ENCODE results near the gene TRABD2A. TPM values are rescaled to one million over a fixed set of nuclear protein-coding genes. Genes with fewer than 3 reads are reported as not detected.
"Not testable (repeated sequence)": the region's sequence is repeated elsewhere in the genome, so short reads cannot be mapped to it uniquely, and the experiment has no call there.

Gene TRABD2A
- total RNA-seq, 2 donors from 2014 or later, result 4.8 to 7.7 TPM

GRCh38 chr2:84876369-84876768, 4.5 kb downstream of the TRABD2A start:
- Histone ChIP-seq H3K9me3 (ENCODE audit: control insufficient read depth, low read length) (no peaks in the 10 kb centered on the region), H3K9ac (ENCODE audit: extremely low read depth, low read length, poor library complexity, severe bottlenecking) (no peak overlapping the region), H3K27ac (ENCODE audit: low read depth, low read length) (no peak overlapping the region), H3K36me3 (ENCODE audit: control insufficient read depth, insufficient read depth, low read length) (no peaks in the 10 kb centered on the region), H3K4me3 (ENCODE audit: low read length) (no peak overlapping the region), H3K4me1 (ENCODE audit: control insufficient read depth, insufficient read depth, low read length) (no peaks in the 10 kb centered on the region), H3K27me3 (ENCODE audit: control insufficient read depth, insufficient read depth, low read length, poor library complexity, severe bottlenecking) (peaks cover 55% of the 10 kb centered on the region)
- peaks cover 66% of the 10 kb centered on the region for H3K27me3 Mint-ChIP-seq (ENCODE audit: insufficient read depth)
- no peak overlapping the region for H3K27ac Mint-ChIP-seq
- H3K4me1 Mint-ChIP-seq, result peaks cover 7% of the 10 kb centered on the region
- no peak overlapping the region for H3K4me3 Mint-ChIP-seq
- H3K36me3 Mint-ChIP-seq (ENCODE audit: low read depth), result no peaks in the 10 kb centered on the region
- TF ChIP-seq CTCF (conservative IDR thresholded peaks at IDR 0.05), result no peak
- WGBS, 2 experiments (ENCODE audit: insufficient coverage in 1 of 2, insufficient read length in 1 of 2), result 92 to 96% methylated on average over 3 of the region's 3 CpGs
- H3K9me3 Mint-ChIP-seq, result no peaks in the 10 kb centered on the region
- DNase-seq, result peak; percentile 16

- H3K36me3 Mint-ChIP-seq (ENCODE audit: low read depth); H3K4me1 Mint-ChIP-seq; H3K27ac ChIP-seq (ENCODE audit: low read depth, low read length); H3K9me3 Mint-ChIP-seq; H3K4me3 ChIP-seq (ENCODE audit: low read length); H3K4me1 ChIP-seq (ENCODE audit: control insufficient read depth, insufficient read depth, low read length); H3K27ac Mint-ChIP-seq; DNase-seq; H3K9me3 ChIP-seq (ENCODE audit: control insufficient read depth, low read length); H3K36me3 ChIP-seq (ENCODE audit: control insufficient read depth, insufficient read depth, low read length); H3K4me3 Mint-ChIP-seq; H3K9ac ChIP-seq (ENCODE audit: extremely low read depth, low read length, poor library complexity, severe bottlenecking): not testable (repeated sequence)
- 92 to 100% methylated on average over 1 of the region's 1 CpG for WGBS, 2 experiments (ENCODE audit: insufficient coverage in 1 of 2, insufficient read length in 1 of 2)
- peaks cover 66% of the 10 kb centered on the region for H3K27me3 Mint-ChIP-seq (ENCODE audit: insufficient read depth)
- peaks cover 47% of the 10 kb centered on the region for H3K27me3 ChIP-seq (ENCODE audit: control insufficient read depth, insufficient read depth, low read length, poor library complexity, severe bottlenecking)
These were observed 5.3 kb downstream of the TRABD2A start for GRCh38 chr2:84875619-84876018.

- Mint-ChIP-seq H3K36me3 (ENCODE audit: low read depth) (no peaks in the 10 kb centered on the region), H3K27me3 (ENCODE audit: insufficient read depth) (peaks cover 66% of the 10 kb centered on the region), H3K27ac (no peak overlapping the region), H3K4me1 (peaks cover 3% of the 10 kb centered on the region), H3K4me3 (no peak overlapping the region), H3K9me3 (no peaks in the 10 kb centered on the region)
- Histone ChIP-seq H3K27ac (ENCODE audit: low read depth, low read length) (no peak overlapping the region), H3K36me3 (ENCODE audit: control insufficient read depth, insufficient read depth, low read length) (no peaks in the 10 kb centered on the region), H3K9ac (ENCODE audit: extremely low read depth, low read length, poor library complexity, severe bottlenecking) (no peak overlapping the region), H3K9me3 (ENCODE audit: control insufficient read depth, low read length) (no peaks in the 10 kb centered on the region), H3K4me3 (ENCODE audit: low read length) (no peak overlapping the region), H3K27me3 (ENCODE audit: control insufficient read depth, insufficient read depth, low read length, poor library complexity, severe bottlenecking) (peaks cover 43% of the 10 kb centered on the region), H3K4me1 (ENCODE audit: control insufficient read depth, insufficient read depth, low read length) (no peaks in the 10 kb centered on the region)
- DNase-seq, result peak; percentile 30
- TF ChIP-seq CTCF (conservative IDR thresholded peaks at IDR 0.05), result no peak
- WGBS, 2 experiments (ENCODE audit: insufficient coverage in 1 of 2, insufficient read length in 1 of 2), result 86 to 89% methylated on average over 4 of the region's 4 CpGs
These were observed 5.7 kb downstream of the TRABD2A start for GRCh38 chr2:84875213-84875560.

Data from endodermal cell (in vitro differentiated cells).